ENCODE results near the gene LHFPL3.

Gene LHFPL3

GRCh38 chr7:104940023-104940710, 611.8 kb downstream of the LHFPL3 start:
- no peak for DNase-seq

GRCh38 chr7:104943502-104944343, 615.3 kb downstream of the LHFPL3 start:
- DNase-seq = peak in 1 of 3 experiments; percentile 93

- DNase-seq = no peak
Measured at GRCh38 chr7:104945599-104945956, 617.2 kb downstream of the LHFPL3 start.

- no peak for DNase-seq
Measured at GRCh38 chr7:104946338-104946737, 617.9 kb downstream of the LHFPL3 start.

- no peak for DNase-seq
Measured at GRCh38 chr7:104950006-104950405, 621.6 kb downstream of the LHFPL3 start.

- no peak for DNase-seq
Measured at GRCh38 chr7:104950754-104951153, 622.4 kb downstream of the LHFPL3 start.

- no peak for DNase-seq
Measured at GRCh38 chr7:104951546-104951945, 623.1 kb downstream of the LHFPL3 start.

- no peak for DNase-seq
Measured at GRCh38 chr7:104955276-104955675, 626.9 kb downstream of the LHFPL3 start.
